Mammary epithelial cell (primary cell): Measurements from ENCODE around the gene KCNMA1.

Source experiments
- CTCF ChIP-seq, 2 donors: IDR thresholded peaks in 1 of 2; conservative IDR thresholded peaks in 1 of 2; 2 replicates each; pipeline ENCODE4 v1.5.1; 2011 to 2012; ENCODE audit warnings: inconsistent platforms in 2 of 2, low read length in 2 of 2, mild to moderate bottlenecking in 2 of 2, control low read depth in 1 of 2, low read depth in 1 of 2; ENCODE audit not compliant: insufficient read depth in 1 of 2; ENCODE audit errors: extremely low read depth in 1 of 2
- EZH2 ChIP-seq: IDR thresholded peaks from 2 replicates; pipeline ENCODE4 v1.6.1; 2012; ENCODE audit warnings: low read length, inconsistent platforms, borderline replicate concordance

GRCh38 chr10:77587416-77587790, 50.2 kb downstream of the KCNMA1 start:
- TF ChIP-seq CTCF (conservative IDR thresholded peaks at IDR 0.05 in 1 of 2, IDR thresholded peaks at IDR 0.05 in 1 of 2; ENCODE audit: extremely low read depth in 1 of 2, insufficient read depth in 1 of 2, low read depth in 1 of 2, low read length in 2 of 2): no peak
- no peak for TF ChIP-seq EZH2
